MCF 10A (cell line): ENCODE data around the gene STN1. TPM values are rescaled to one million over a fixed set of nuclear protein-coding genes. Genes with fewer than 3 reads are reported as not detected.

Source experiments
- BruUV-seq: library from RNA; stranded (reverse); fragments of 400-500 nt; replicated peaks from 2 replicates; lab custom pipeline; 2021; lab: Mats Ljungman, UMichigan
- CTCF ChIA-PET: fragments of 300-600 bp; sonication (Branson Sonifier 250); formaldehyde crosslinking; extraction: SDS; loops from one replicate; lab custom pipeline; 2021; ENCODE audit warnings: antibody characterized with exemption, inconsistent platforms; lab: Yijun Ruan, JAX
- POLR2A ChIA-PET: fragments of 300-600, 350-650 bp; sonication (Branson Sonifier 250); formaldehyde crosslinking; extraction: SDS; loops from one replicate; lab custom pipeline; 2020; ENCODE audit warnings: antibody characterized with exemption, inconsistent platforms; lab: Yijun Ruan, JAX
- DNase-seq: peaks from one replicate; pipeline ENCODE4 v3.0.0-alpha.2; 2018; ENCODE audit not compliant: unreplicated experiment
- H3K27ac Mint-ChIP-seq: one replicate; pipeline ENCODE4 v1.8.0; 2022; ENCODE audit warnings: mild to moderate bottlenecking, low read depth, mixed read lengths; ENCODE audit not compliant: unreplicated experiment
- H3K27me3 Mint-ChIP-seq: one replicate; pipeline ENCODE4 v1.8.0; 2022; ENCODE audit warnings: mixed read lengths; ENCODE audit not compliant: insufficient read depth, unreplicated experiment
- H3K36me3 Mint-ChIP-seq: one replicate; pipeline ENCODE4 v1.8.0; 2022; ENCODE audit warnings: mild to moderate bottlenecking, moderate library complexity, mixed read lengths; ENCODE audit not compliant: insufficient read depth, unreplicated experiment
- H3K4me1 Mint-ChIP-seq: one replicate; pipeline ENCODE4 v1.8.0; 2022; ENCODE audit warnings: mixed read lengths; ENCODE audit not compliant: insufficient read depth, unreplicated experiment
- H3K4me3 Mint-ChIP-seq: one replicate; pipeline ENCODE4 v1.8.0; 2022; ENCODE audit warnings: mild to moderate bottlenecking, moderate library complexity, mixed read lengths; ENCODE audit not compliant: unreplicated experiment
- H3K9me3 Mint-ChIP-seq: one replicate; pipeline ENCODE4 v1.8.0; 2022; ENCODE audit warnings: mixed read lengths; ENCODE audit not compliant: unreplicated experiment
- CTCF ChIP-seq: fragments of 200-600 bp; IDR thresholded peaks from one replicate; pipeline ENCODE4 v1.8.0; 2022; ENCODE audit warnings: antibody characterized with exemption, mild to moderate bottlenecking; ENCODE audit not compliant: unreplicated experiment
- intact Hi-C: fragments of 100-400 bp; cut with micrococcal nuclease; formaldehyde crosslinking; loops from 2 replicates; pipeline ENCODE4 v1.14.1; 2022
- total RNA-seq: library from RNA; stranded (reverse); gene quantifications from 2 replicates; pipeline ENCODE4 v1.2.3, GENCODE V29; 2022

STN1 gene
- total RNA-seq, 1 experiment from 2014 or later = 46.7 TPM

GRCh38 chr10:103879409-103879808 lies 38.6 kb downstream of the STN1 start:
- Mint-ChIP-seq H3K36me3 (peaks cover 50% of the 10 kb centered on the region), H3K4me3 (no peak overlapping the region), H3K9me3 (no peaks in the 10 kb centered on the region), H3K27me3 (no peaks in the 10 kb centered on the region), H3K27ac (peak overlapping the region; percentile 86), H3K4me1 (peaks cover 38% of the 10 kb centered on the region)
- no peak for TF ChIP-seq CTCF
- no TSS peak for BruUV-seq
- DNase-seq = no peak
- ChIA-PET POLR2A (interaction anchor here (0.8 to 13.6 kb wide), 2 partner anchors 9 to 25 kb away, joined by 3 to 315 read pairs; no protein-coding TSS in a partner anchor), CTCF (no interaction called here)
- intact Hi-C loops = no loop called here

- DNase-seq = no peak
- Mint-ChIP-seq H3K27me3 (no peaks in the 10 kb centered on the region), H3K4me3 (no peak overlapping the region), H3K36me3 (peaks cover 40% of the 10 kb centered on the region), H3K4me1 (peaks cover 38% of the 10 kb centered on the region), H3K9me3 (no peaks in the 10 kb centered on the region), H3K27ac (peak overlapping the region; percentile 86)
- CTCF ChIA-PET = interaction anchor here (1.2 to 1.3 kb wide), 2 partner anchors 8 to 19 kb away, joined by 3 to 4 read pairs; no protein-coding TSS in a partner anchor
- POLR2A ChIA-PET = interaction anchor here (13.6 kb wide), 1 partner anchor 7 kb away, joined by 315 read pairs; no protein-coding TSS in a partner anchor
- intact Hi-C loops = no loop called here
- TF ChIP-seq CTCF = no peak
- BruUV-seq = no TSS peak
Measured at GRCh38 chr10:103877861-103878260, 40.1 kb downstream of the STN1 start.

GRCh38 chr10:103876155-103876554 lies 41.8 kb downstream of the STN1 start:
- no peaks in the 10 kb centered on the region for H3K27me3 Mint-ChIP-seq
- intact Hi-C loops = no loop called here

More at GRCh38 chr10:103876155-103876554, 41.8 kb downstream of the STN1 start:
- POLR2A ChIA-PET = interaction anchor here (1.0 to 9.5 kb wide), 2 partner anchors 23 to 244 kb away, joined by 3 to 85 read pairs; partner anchors contain the start of gene SH3PXD2A
- CTCF ChIA-PET = interaction anchor here (0.6 to 3.4 kb wide), 3 partner anchors 19 to 247 kb away, joined by 3 to 21 read pairs (median 3); no protein-coding TSS in a partner anchor
- Mint-ChIP-seq H3K36me3 (peaks cover 26% of the 10 kb centered on the region), H3K4me3 (no peak overlapping the region), H3K9me3 (no peaks in the 10 kb centered on the region), H3K27ac (no peak overlapping the region), H3K4me1 (peaks cover 42% of the 10 kb centered on the region)
- no peak for TF ChIP-seq CTCF
- BruUV-seq = no TSS peak
- no peak for DNase-seq
